ENCODE results near the gene MIA2. TPM values are rescaled to one million over a fixed set of nuclear protein-coding genes. Genes with fewer than 3 reads are reported as not detected.

MIA2 gene
- total RNA-seq, result 5.6 and 7.7 TPM in 2 replicates

GRCh38 chr14:39233680-39234326, at the start of gene MIA2:
TSS of gene MIA2 (plus strand) at chr14:39233915. CDS start at chr14:39234115, 200 bp downstream.

GRCh38 chr14:39432179-39432618, 198.5 kb downstream of the MIA2 start, which contains the start of gene FBXO33:
TSS of gene FBXO33 (minus strand) at chr14:39432433. CDS start at chr14:39432162, 271 bp downstream.

Other genes starting within 250 kb of the MIA2 start
- gene SEC23A, start 130.7 kb upstream of the MIA2 start, total RNA-seq, result 205 and 253 TPM in 2 replicates
- gene GEMIN2, start 119.6 kb upstream of the MIA2 start, total RNA-seq, result 19.0 and 22.2 TPM in 2 replicates
- 17.7 and 22.6 TPM in 2 replicates for gene TRAPPC6B, start 63.6 kb upstream of the MIA2 start, total RNA-seq
- gene PNN, start 58.7 kb upstream of the MIA2 start, total RNA-seq, result 10.3 and 11.8 TPM in 2 replicates
- gene FBXO33, start 198.5 kb downstream of the MIA2 start, total RNA-seq, result 7.0 and 13.8 TPM in 2 replicates

Measured in bronchus fibroblast of lung (primary cell).